SW480 (cell line): Measurements from ENCODE around the gene PLEKHA4.

Experiments
- DNase-seq: peaks from one replicate; pipeline ENCODE4 v3.0.0-alpha.2; 2016; ENCODE audit warnings: low spot score

Gene PLEKHA4

GRCh38 chr19:48826606-48827020, 41.8 kb downstream of the PLEKHA4 start:
- DNase-seq: no peak

GRCh38 chr19:48822514-48822913, 45.9 kb downstream of the PLEKHA4 start:
- DNase-seq: no peak

GRCh38 chr19:48821633-48822032, 46.8 kb downstream of the PLEKHA4 start:
- no peak for DNase-seq

- peak; percentile 54 for DNase-seq
These were observed 49.0 kb downstream of the PLEKHA4 start for GRCh38 chr19:48819366-48819816.

- DNase-seq: no peak
These were observed 50.1 kb downstream of the PLEKHA4 start for GRCh38 chr19:48818234-48818820.

DNA sequence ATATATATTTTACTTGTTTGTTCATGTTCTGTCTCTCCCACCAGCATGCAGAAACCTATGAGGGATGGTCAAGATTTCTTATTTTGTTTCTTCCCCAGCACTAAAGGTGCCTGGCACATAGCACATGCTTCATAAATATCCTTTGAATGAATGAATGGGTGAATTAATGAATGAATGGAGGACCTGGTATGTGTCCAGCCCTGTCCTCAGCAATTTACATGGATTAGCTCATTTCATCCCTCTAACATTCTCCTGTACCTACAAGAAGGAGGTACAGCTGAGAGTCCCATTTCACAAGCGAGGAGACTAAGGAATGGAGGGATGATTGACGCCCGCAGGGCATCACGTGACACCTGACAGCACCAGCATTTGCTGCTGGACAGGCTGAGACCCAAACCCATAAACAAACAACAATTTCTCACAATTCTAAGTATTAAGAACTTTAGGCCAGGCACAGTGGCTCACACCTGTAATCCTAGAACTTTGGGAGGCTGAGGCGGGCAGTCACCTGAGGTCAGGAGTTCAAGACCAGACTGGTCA, 50.8 kb downstream of the PLEKHA4 start:
- no peak for DNase-seq

DNA sequence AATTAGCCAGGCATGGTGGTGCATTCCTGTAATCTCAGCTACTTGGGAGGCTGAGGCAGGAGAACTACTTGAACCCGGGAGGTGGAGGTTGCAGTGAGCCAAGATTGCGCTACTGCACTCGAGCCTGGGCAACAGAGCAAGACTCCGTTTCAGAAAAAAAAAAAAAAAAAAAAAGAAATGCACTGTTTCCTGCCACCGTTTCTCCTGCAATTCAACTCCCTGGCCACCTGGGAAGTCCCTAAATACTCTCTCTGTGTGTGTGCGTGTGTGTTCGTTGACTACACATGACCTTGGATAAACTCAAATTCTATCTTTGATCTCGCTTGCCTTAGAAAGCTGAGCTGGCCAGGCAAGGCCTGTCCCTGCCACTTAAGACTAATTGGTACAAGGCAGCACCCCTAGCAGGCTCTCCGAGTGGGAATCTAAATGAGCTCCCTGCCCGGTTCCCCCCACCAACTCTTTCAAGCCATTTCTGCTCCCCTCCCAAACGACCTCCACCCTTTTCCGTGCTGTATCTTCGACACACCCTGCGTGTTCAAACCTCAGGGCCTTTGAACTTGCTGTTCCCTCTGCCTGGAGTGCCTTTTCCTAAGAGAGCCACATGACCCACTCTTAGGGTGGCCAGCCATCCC, 52.4 kb downstream of the PLEKHA4 start:
- peak; percentile 83 for DNase-seq

- DNase-seq: no peak
These were observed 53.5 kb downstream of the PLEKHA4 start for GRCh38 chr19:48814895-48815294.

DNA sequence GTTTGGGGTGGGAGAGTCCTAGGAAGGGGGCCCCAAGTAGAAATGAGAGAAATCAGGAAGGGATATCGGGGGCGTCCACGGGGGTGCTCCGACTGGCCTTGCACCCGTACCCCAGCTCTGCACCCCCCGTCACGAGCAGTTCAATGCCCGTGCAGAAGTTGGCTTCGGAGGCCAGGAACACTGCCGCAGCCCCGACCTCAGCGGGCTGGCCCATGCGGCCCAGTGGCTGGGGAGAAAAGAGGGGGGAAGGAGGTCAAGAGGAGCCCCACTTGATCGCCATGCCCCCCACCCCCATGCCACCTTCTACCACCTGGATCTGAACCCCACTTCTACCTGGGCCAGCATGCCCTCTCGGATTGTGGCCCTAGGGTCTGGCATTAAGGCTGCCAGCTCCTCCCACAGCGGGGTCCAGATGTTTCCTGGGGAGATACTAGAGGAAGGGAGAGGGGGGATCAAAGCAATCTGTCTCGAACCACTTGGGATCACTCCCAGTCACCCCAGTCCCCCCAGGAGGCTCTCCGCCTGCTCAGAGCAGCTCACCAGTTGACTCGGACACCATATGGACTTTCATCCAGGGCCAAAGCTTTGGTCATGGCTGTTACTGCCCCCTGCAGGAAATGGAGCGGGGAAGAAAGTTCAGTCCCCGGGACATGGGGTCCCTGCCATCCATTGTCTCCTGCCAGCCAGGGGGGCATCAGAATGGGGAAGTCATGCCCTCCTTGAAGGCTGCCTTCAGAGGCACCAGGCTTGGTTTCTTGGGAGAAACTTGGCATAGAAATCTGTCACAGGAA, 55.1 kb downstream of the PLEKHA4 start:
- DNase-seq: no peak

GRCh38 chr19:48812094-48812929, 56.1 kb downstream of the PLEKHA4 start:
- peak; percentile 72 for DNase-seq

DNA sequence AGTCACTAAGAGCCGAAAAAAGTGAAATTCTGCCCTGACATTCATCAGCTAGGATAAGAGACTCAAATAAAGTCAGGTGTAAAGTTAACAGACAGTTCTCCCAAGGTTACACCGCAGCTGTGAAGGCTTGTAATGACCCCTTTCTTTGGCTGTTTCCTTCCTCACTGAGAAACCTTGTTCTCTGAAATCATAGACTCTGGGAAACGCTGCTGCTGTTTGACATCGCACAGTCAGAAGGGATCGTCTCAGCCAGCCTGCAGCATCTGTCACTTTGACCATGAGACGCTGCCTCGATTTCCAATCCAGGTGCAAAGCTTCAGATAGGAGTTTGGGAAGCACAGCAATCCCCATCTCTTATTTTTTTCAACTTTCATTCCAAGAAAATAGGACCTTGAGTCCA, 58.3 kb downstream of the PLEKHA4 start:
- no peak for DNase-seq

- no peak for DNase-seq
These were observed 60.7 kb downstream of the PLEKHA4 start for GRCh38 chr19:48807590-48808308.

DNA sequence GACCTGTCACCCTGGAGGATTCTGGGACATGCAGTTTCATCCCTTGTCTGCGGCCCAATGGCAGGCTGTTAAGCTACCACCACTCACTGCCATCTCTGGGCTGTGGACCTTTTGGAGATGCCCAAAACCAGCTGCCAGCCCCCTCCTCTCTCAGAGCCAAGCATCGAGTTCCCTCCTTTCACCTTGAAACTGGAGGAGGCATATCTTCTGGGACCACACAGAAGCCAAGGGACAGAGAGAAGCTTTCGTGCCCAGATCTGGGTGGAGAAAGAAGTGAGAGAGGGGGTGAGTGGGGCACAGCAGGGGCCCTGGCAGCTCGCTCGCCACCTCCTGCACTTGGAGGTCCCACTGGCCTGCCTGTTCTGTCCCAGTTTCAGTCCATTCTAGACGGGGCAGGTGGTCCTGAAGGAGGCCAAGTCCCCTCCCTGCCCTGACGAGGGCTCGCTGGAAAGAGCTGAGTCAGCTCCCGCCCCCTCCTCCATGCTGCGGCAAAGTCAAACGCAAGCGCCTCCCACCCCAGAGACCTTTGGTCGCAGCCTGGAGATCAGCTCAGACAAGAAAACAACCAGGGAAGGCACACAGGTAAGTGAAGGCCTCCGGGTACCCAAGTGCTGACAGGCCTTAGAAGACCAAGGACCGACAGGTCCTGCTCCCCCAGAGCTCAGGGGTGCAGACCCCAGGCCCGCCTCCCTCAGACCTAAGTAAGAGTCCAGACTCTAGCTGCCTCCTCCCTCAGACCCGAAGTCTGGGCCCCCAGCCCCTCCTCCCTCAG, 61.4 kb downstream of the PLEKHA4 start:
- no peak for DNase-seq

GRCh38 chr19:48806518-48806817, 61.9 kb downstream of the PLEKHA4 start:
- DNase-seq: peak; percentile 50

GRCh38 chr19:48805452-48805851, 63.0 kb downstream of the PLEKHA4 start:
- no peak for DNase-seq

DNA sequence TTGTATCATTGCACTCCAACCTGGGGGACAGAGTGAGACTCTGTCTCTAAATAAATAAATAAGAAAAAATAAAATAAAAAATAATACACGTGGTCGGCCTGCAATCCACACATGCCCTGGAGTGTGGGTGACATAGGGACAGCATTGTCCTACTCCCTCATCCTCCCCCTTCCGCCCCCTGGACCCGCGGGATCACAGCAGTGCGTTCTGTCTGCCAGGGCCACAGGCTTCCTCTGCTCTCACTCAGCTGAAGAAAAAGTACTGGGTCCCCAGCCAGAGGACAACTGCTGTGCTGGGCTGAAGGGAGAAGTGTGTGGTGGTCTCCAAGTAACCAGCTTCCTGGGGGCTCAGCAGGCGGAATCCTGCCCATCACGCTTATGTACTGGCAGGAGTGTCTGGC, 63.9 kb downstream of the PLEKHA4 start:
- DNase-seq: no peak

DNA sequence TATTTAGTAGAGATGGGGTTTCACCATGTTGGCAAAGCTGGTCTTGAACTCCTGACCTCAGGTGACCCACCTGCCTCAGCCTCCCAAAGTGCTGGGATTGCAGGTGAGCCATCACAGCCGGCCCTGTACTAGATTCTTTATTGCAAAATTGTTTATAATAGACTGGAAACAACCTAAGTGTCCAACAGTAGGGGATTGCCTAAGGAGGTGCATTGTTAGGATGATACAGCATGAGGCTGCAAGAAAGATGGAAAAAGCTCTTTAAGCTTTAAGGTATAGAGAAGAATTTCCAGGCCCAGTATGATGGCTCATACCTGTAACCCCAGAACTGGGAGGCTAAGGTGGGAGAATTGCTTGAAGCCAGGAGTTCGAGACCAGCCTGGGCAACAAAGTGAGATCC, 65.8 kb downstream of the PLEKHA4 start:
- DNase-seq: no peak

DNA sequence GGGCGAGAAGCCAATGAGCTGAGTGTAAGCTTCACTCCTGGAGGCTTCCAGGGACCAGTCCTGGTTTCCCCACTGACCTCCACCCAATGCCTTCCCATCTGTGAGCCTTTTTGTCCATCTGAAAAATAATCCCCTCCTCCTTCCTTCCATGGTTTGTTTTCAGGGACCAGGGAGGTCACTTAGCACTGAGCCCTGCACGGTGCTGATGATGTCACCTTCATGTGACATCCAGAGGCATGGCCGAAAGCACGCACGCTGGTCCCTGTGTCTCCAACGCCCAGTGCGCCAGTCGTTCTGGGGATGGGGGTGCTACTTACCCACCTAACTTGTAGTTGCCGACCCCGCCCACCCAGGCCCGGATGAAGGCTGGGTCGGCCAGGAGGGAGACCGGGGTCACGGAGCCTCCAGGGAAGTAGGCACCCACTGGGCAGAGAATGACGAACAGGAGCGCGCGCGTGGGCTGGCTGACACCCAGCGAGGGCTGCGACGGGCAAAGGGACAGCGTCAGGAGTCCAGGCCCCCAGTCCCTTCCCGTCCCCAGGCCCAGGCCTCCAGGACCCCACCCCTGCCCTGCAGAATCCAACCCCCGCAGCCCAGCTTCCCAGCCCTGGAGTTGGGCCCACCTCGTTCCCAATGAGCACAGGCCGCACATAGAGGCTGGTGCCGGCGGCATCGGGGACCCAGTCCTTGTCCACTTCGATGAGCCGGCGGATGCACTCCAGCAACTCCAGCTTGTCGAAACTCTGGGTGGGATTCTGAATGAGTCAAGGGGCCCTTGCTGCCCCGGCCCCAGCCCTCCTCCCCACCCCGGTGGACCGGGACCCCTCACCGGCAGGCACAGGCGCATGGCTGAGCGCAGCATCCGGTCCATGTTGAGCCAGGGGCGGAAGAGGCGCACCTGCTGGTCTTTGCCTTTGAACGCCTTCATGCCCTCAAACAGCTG, 68.8 kb downstream of the PLEKHA4 start:
- DNase-seq: no peak

DNA sequence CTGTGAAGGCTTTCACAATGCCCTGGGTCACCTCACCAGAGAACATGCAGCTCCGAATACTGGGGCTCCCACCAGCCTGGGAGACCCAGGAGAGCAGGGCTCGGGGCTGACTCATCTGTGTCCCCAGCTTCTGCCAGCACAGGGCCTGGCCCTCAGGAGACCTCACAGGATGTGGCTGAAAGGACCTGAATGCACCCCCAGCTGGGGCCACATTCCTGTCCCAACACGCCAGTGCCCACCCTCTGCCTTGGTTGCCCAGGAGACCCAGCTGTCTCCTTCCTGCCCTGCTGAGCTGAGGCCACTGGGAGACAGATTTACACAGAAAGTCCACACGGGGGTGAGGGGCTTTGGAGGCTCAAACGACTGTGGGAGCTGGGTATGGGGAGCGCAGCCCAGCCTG, 69.5 kb downstream of the PLEKHA4 start:
- no peak for DNase-seq

DNA sequence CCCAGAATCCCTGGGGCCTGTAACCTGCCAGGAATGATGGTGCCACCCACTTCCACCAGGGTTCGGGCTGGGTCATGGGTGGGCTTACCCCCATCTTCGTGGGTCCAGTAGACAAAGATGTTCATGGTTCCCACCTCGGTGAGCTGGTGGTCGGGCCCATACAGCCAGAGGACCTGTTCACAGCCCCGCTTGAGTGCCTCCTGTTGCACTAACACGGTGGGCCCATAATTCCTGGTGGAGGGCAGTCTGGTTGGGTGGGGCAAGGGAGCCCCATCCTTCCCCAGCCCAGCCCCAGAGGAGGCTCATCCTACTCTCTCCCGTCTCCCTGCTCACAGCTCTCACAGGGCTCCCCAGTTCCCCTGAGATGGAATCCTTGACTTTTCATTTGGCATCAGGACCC, 71.3 kb downstream of the PLEKHA4 start:
- DNase-seq: no peak
